GM12878 (cell line): ENCODE results near the gene SNX30.

ENCODE experiments used
- BACH1 ChIP-seq: fragments of 450-650 bp; IDR thresholded peaks from 2 replicates; pipeline ENCODE4 v1.6.1; 2017; ENCODE audit warnings: mild to moderate bottlenecking, borderline replicate concordance
- GABPA ChIP-seq: IDR thresholded peaks from 2 replicates; pipeline ENCODE4 v1.6.1; 2014; ENCODE audit warnings: antibody characterized with exemption, low read depth, mild to moderate bottlenecking, inconsistent platforms
- KAT2A ChIP-seq: conservative IDR thresholded peaks from 2 replicates; pipeline ENCODE4 v1.6.1; 2011; ENCODE audit warnings: low read depth, low read length; ENCODE audit not compliant: control insufficient read depth
- RFX5 ChIP-seq: IDR thresholded peaks from 2 replicates; pipeline ENCODE4 v1.6.1; 2011; ENCODE audit warnings: low read depth, low read length, improper control_type of control experiment
- SIX5 ChIP-seq: IDR thresholded peaks from 2 replicates; pipeline ENCODE4 v1.6.1; 2011; ENCODE audit warnings: mild to moderate bottlenecking, low read depth, low read length, moderate library complexity; ENCODE audit not compliant: severe bottlenecking
- SMC3 ChIP-seq: IDR thresholded peaks from 2 replicates; pipeline ENCODE4 v1.6.1; 2011; ENCODE audit warnings: low read length, improper control_type of control experiment, borderline replicate concordance
- YBX1 ChIP-seq: fragments of 450-650 bp; IDR thresholded peaks from 2 replicates; pipeline ENCODE4 v1.6.1; 2016; ENCODE audit warnings: antibody characterized with exemption
- ZNF24 ChIP-seq: fragments of 450-650 bp; IDR thresholded peaks from 2 replicates; pipeline ENCODE4 v1.6.1; 2017; ENCODE audit warnings: antibody characterized with exemption, mild to moderate bottlenecking
- ZNF274 ChIP-seq: IDR thresholded peaks from one replicate; pipeline ENCODE4 v1.8.0; 2011; ENCODE audit not compliant: insufficient read length, insufficient read depth
- TF ChIP-seq, protein P1 (sequence below): IDR thresholded peaks from 2 replicates; pipeline ENCODE4 v1.6.1; 2012; ENCODE audit warnings: low read depth, low read length, improper control_type of control experiment
- TF ChIP-seq, protein P2 (sequence below), 3 experiments: IDR thresholded peaks in 2 of 3; conservative IDR thresholded peaks in 1 of 3; 2 replicates each; pipeline ENCODE4 v1.5.1; 2011; ENCODE audit warnings: low read depth in 3 of 3, low read length in 3 of 3, mild to moderate bottlenecking in 3 of 3, control low read depth in 2 of 3, moderate library complexity in 2 of 3, inconsistent platforms in 1 of 3, mixed read lengths in 1 of 3; ENCODE audit not compliant: control insufficient read depth in 2 of 3, insufficient read depth in 1 of 3; ENCODE audit errors: extremely low read depth in 1 of 3
- TF ChIP-seq, protein P3 (sequence below): fragments of 450-650 bp; IDR thresholded peaks from 2 replicates; pipeline ENCODE4 v1.6.1; 2017; ENCODE audit warnings: antibody characterized with exemption, mild to moderate bottlenecking, moderate library complexity

DNA sequence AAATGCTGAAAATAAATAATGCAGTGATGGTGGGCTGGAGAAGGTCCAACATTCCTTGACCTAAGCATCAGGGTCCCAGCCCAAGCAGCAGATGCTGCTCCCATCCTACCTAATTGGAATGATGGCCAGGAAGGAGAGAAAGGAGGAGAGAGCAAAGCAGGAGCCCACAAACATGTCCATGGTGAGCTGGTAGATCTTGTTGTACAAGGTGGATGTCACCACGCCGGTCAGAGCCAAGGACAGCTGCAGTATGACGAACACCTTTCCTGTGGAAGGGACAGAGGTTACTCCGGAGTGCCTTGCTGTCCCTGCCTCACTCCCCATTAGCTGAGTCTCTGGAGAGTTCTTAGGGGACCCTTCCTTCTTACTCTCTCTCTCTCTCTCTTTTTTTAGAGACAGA lies 135.8 kb downstream of the SNX30 start:
- TF ChIP-seq ZNF274 = no peak
- TF ChIP-seq ZNF24 = no peak
- TF ChIP-seq YBX1 = no peak
- TF ChIP-seq, protein P1, sequence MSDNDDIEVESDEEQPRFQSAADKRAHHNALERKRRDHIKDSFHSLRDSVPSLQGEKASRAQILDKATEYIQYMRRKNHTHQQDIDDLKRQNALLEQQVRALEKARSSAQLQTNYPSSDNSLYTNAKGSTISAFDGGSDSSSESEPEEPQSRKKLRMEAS = no peak
- TF ChIP-seq KAT2A = no peak
- TF ChIP-seq RFX5 = no peak
- no peak for TF ChIP-seq SMC3
- TF ChIP-seq, protein P2, sequence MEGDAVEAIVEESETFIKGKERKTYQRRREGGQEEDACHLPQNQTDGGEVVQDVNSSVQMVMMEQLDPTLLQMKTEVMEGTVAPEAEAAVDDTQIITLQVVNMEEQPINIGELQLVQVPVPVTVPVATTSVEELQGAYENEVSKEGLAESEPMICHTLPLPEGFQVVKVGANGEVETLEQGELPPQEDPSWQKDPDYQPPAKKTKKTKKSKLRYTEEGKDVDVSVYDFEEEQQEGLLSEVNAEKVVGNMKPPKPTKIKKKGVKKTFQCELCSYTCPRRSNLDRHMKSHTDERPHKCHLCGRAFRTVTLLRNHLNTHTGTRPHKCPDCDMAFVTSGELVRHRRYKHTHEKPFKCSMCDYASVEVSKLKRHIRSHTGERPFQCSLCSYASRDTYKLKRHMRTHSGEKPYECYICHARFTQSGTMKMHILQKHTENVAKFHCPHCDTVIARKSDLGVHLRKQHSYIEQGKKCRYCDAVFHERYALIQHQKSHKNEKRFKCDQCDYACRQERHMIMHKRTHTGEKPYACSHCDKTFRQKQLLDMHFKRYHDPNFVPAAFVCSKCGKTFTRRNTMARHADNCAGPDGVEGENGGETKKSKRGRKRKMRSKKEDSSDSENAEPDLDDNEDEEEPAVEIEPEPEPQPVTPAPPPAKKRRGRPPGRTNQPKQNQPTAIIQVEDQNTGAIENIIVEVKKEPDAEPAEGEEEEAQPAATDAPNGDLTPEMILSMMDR (IDR thresholded peaks at IDR 0.05 in 2 of 3, conservative IDR thresholded peaks at IDR 0.05 in 1 of 3; ENCODE audit: control insufficient read depth in 2 of 3, extremely low read depth in 1 of 3, insufficient read depth in 1 of 3, low read depth in 3 of 3, low read length in 3 of 3) = no peak
- TF ChIP-seq GABPA = no peak
- TF ChIP-seq BACH1 = no peak
- TF ChIP-seq, protein P3, sequence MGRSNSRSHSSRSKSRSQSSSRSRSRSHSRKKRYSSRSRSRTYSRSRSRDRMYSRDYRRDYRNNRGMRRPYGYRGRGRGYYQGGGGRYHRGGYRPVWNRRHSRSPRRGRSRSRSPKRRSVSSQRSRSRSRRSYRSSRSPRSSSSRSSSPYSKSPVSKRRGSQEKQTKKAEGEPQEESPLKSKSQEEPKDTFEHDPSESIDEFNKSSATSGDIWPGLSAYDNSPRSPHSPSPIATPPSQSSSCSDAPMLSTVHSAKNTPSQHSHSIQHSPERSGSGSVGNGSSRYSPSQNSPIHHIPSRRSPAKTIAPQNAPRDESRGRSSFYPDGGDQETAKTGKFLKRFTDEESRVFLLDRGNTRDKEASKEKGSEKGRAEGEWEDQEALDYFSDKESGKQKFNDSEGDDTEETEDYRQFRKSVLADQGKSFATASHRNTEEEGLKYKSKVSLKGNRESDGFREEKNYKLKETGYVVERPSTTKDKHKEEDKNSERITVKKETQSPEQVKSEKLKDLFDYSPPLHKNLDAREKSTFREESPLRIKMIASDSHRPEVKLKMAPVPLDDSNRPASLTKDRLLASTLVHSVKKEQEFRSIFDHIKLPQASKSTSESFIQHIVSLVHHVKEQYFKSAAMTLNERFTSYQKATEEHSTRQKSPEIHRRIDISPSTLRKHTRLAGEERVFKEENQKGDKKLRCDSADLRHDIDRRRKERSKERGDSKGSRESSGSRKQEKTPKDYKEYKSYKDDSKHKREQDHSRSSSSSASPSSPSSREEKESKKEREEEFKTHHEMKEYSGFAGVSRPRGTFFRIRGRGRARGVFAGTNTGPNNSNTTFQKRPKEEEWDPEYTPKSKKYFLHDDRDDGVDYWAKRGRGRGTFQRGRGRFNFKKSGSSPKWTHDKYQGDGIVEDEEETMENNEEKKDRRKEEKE = no peak
- TF ChIP-seq SIX5 = no peak
